Smooth muscle cell (in vitro differentiated cells): ENCODE results near the gene TGM3. TPM values are rescaled to one million over a fixed set of nuclear protein-coding genes. Genes with fewer than 3 reads are reported as not detected.
"Not testable (repeated sequence)": the region's sequence is repeated elsewhere in the genome, so short reads cannot be mapped to it uniquely, and the experiment has no call there.

ENCODE experiments used
- DNase-seq: peaks from one replicate; lab custom pipeline; 2025; ENCODE audit not compliant: unreplicated experiment; lab: John Stamatoyannopoulos, UW
- H2AFZ ChIP-seq: fragments of 200-600 bp; sonication (generic); 2 replicates; pipeline ENCODE4 v1.6.0; 2016; ENCODE audit warnings: antibody characterized with exemption, low read depth, mild to moderate bottlenecking
- H3F3A ChIP-seq: fragments of 200-600 bp; sonication (generic); 2 replicates; pipeline ENCODE4 v1.6.0; 2017; ENCODE audit warnings: antibody characterized with exemption, low read depth
- H3K27ac ChIP-seq: fragments of 200-600 bp; sonication (generic); 2 replicates; pipeline ENCODE4 v1.5.1; 2016; ENCODE audit warnings: low read depth, mild to moderate bottlenecking
- H3K27me3 ChIP-seq: fragments of 200-600 bp; sonication (generic); 2 replicates; pipeline ENCODE4 v1.6.1; 2016; ENCODE audit warnings: low read depth, mild to moderate bottlenecking
- H3K36me3 ChIP-seq: fragments of 200-600 bp; sonication (generic); 2 replicates; pipeline ENCODE4 v1.5.1; 2016; ENCODE audit warnings: low read depth
- H3K4me1 ChIP-seq: fragments of 200-600 bp; sonication (generic); 2 replicates; pipeline ENCODE4 v1.5.1; 2016; ENCODE audit warnings: low read depth
- H3K4me2 ChIP-seq: fragments of 200-600 bp; sonication (generic); 2 replicates; pipeline ENCODE4 v1.6.0; 2016; ENCODE audit warnings: mild to moderate bottlenecking
- H3K4me3 ChIP-seq: fragments of 200-600 bp; sonication (generic); 2 replicates; pipeline ENCODE4 v1.5.1; 2016; ENCODE audit warnings: mild to moderate bottlenecking
- H3K79me2 ChIP-seq: fragments of 200-600 bp; sonication (generic); 2 replicates; pipeline ENCODE4 v1.6.0; 2016; ENCODE audit warnings: low read depth, mild to moderate bottlenecking
- H3K9ac ChIP-seq: fragments of 200-600 bp; sonication (generic); 2 replicates; pipeline ENCODE4 v1.6.0; 2016; ENCODE audit warnings: low read depth
- H3K9me3 ChIP-seq: fragments of 200-600 bp; sonication (generic); replicated peaks from 2 replicates; pipeline ENCODE4 v1.5.1; 2016; ENCODE audit warnings: low read depth
- H4K20me1 ChIP-seq: fragments of 200-600 bp; sonication (generic); 2 replicates; pipeline ENCODE4 v1.6.0; 2016; ENCODE audit warnings: low read depth
- WGBS: methylation state at CpG from one replicate; pipeline ENCODE4 v1.1.7; 2016; ENCODE audit warnings: low lambda C conversion rate; 5-methylcytosine and 5-hydroxymethylcytosine counted together
- polyA plus RNA-seq: library from polyadenylated mRNA; unstranded; fragments of >200 nt; fragmentation: Nextera tagmentation; extraction: Ambion mirVana; gene quantifications from 2 replicates; pipeline ENCODE4 v1.2.1, GENCODE V29; 2016
- total RNA-seq: library from RNA; depleted of rRNA; stranded (reverse); fragments of >200 nt; gene quantifications from 2 replicates; pipeline ENCODE4 v1.2.3, GENCODE V29; 2014
- TF ChIP-seq, protein P1 (sequence below): fragments of 200-600 bp; sonication (generic); IDR thresholded peaks from 2 replicates; pipeline ENCODE4 v1.5.1; 2017; ENCODE audit warnings: borderline replicate concordance, mild to moderate bottlenecking, antibody characterized with exemption; ENCODE audit not compliant: insufficient read depth, poor library complexity, severe bottlenecking

Gene TGM3
- total and polyA plus RNA-seq, 2 experiments from 2014 or later: 0.43 to 0.54 TPM

DNA sequence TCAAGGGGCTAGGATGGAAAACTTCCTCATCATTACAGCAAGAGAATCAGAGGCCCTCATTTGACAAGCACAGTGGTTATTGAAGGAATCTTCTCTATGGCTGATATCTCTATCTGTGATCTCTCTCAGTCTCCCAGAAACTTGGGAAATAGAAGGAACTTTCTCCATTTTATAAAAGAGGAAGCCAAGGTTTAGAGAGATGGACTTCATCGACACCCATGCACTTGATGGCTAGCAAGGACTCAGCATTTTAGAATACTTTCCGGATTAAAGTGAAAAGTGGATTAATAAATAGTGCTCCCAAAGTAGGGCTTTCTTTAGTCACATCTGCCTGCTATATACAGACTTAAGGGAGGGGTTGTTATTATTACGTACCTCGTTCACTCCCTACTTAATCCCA is 34.2 kb upstream of the TGM3 start:
- no peak for DNase-seq
- WGBS: 97% methylated on average over 4 of the region's 4 CpGs
- no peaks in the 10 kb centered on the region for H3K79me2 ChIP-seq
- no peak overlapping the region for H2AFZ ChIP-seq
- H3K4me3 ChIP-seq: no peak overlapping the region
- H3K4me1 ChIP-seq: no peaks in the 10 kb centered on the region
- no peaks in the 10 kb centered on the region for H3K9me3 ChIP-seq
- H4K20me1 ChIP-seq: no peaks in the 10 kb centered on the region
- H3K27ac ChIP-seq: no peak overlapping the region
- no peak overlapping the region for H3K4me2 ChIP-seq
- no peaks in the 10 kb centered on the region for H3K27me3 ChIP-seq
- H3K9ac ChIP-seq: no peak overlapping the region
- no peaks in the 10 kb centered on the region for H3K36me3 ChIP-seq
- TF ChIP-seq, protein P1, sequence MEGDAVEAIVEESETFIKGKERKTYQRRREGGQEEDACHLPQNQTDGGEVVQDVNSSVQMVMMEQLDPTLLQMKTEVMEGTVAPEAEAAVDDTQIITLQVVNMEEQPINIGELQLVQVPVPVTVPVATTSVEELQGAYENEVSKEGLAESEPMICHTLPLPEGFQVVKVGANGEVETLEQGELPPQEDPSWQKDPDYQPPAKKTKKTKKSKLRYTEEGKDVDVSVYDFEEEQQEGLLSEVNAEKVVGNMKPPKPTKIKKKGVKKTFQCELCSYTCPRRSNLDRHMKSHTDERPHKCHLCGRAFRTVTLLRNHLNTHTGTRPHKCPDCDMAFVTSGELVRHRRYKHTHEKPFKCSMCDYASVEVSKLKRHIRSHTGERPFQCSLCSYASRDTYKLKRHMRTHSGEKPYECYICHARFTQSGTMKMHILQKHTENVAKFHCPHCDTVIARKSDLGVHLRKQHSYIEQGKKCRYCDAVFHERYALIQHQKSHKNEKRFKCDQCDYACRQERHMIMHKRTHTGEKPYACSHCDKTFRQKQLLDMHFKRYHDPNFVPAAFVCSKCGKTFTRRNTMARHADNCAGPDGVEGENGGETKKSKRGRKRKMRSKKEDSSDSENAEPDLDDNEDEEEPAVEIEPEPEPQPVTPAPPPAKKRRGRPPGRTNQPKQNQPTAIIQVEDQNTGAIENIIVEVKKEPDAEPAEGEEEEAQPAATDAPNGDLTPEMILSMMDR: no peak
- H3F3A ChIP-seq: no peaks in the 10 kb centered on the region

DNA sequence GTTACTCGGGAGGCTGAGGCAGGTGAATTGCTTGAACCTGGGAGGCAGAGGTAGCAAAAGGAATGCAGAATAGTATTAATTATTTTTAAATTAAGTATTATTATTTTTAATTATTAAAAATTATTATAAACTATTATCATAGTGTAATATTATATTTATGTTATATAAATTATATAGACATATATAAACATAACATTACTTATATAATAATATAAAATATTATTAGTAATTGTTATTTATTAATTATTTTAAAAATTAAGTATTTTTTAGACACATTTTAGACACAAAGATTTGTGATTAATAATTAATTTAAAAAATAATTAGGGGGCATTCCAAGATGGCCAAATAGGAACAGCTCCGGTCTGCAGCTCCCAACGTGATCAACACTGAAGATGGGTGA is 31.7 kb upstream of the TGM3 start:
- no peak for DNase-seq
- H3K36me3 ChIP-seq: no peaks in the 10 kb centered on the region
- H3K4me1 ChIP-seq: no peaks in the 10 kb centered on the region
- TF ChIP-seq, protein P1: no peak
- no peak overlapping the region for H3K4me3 ChIP-seq
- H4K20me1 ChIP-seq: no peaks in the 10 kb centered on the region
- H3K9me3 ChIP-seq: no peaks in the 10 kb centered on the region
- H3K79me2 ChIP-seq: no peaks in the 10 kb centered on the region
- no peaks in the 10 kb centered on the region for H3F3A ChIP-seq
- no peak overlapping the region for H3K4me2 ChIP-seq
- WGBS: 94% methylated on average over 3 of the region's 3 CpGs
- no peak overlapping the region for H3K9ac ChIP-seq
- no peak overlapping the region for H2AFZ ChIP-seq
- H3K27me3 ChIP-seq: no peaks in the 10 kb centered on the region
- H3K27ac ChIP-seq: no peak overlapping the region

DNA sequence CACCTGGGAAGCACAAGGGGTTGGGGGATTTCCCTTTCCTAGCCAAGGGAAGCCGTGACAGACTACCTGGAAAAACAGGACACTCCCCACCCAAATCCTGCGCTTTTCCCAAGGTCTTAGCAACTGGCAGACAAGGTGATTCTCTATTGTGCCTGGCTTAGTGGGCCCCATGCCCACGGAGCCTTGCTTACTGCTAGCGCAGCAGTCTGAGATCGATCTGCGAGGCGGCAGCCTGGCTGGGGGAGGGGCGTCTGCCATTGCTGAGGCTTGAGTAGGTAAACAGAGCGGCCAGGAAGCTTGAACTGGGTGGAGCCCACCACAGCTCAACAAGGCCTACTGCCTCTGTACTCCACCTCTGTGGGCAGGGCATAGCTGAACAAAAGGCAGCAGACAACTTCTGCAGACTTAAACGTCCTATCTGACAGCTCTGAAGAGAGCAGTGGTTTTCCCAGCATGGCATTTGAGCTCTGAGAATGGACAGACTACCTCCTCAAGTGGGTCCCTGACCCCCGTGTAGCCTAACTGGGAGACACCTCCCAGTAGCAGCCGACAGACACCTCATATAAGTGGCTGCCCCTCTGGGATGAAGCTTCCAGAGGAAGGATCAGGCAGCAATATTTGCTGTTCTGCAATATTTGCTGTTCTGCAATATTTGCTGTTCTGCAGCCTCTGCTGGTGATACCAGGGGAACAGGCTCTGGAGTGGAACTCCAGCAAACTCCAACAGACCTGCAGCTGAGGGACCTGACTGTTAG is 31.0 kb upstream of the TGM3 start:
- H2AFZ ChIP-seq: not testable (repeated sequence)

GRCh38 chr20:2273634-2274302 is 22.0 kb upstream of the TGM3 start:
- Histone ChIP-seq H3K9ac (no peak overlapping the region), H3K79me2 (no peaks in the 10 kb centered on the region), H2AFZ (no peak overlapping the region), H3K4me1 (no peaks in the 10 kb centered on the region), H4K20me1 (no peaks in the 10 kb centered on the region), H3K4me2 (no peak overlapping the region), H3K9me3 (no peaks in the 10 kb centered on the region), H3K36me3 (no peaks in the 10 kb centered on the region), H3K27ac (no peak overlapping the region), H3K27me3 (no peaks in the 10 kb centered on the region), H3F3A (no peaks in the 10 kb centered on the region), H3K4me3 (no peak overlapping the region)
- TF ChIP-seq, protein P1: no peak
- DNase-seq: no peak
- 75% methylated on average over 7 of the region's 7 CpGs for WGBS

More for the DNA sequence above, 31.0 kb upstream of the TGM3 start:
- not testable (repeated sequence) for H3K4me3 ChIP-seq, H3F3A ChIP-seq, H4K20me1 ChIP-seq, H3K9ac ChIP-seq, H3K27ac ChIP-seq, H3K9me3 ChIP-seq, H3K4me1 ChIP-seq, H3K79me2 ChIP-seq, H3K27me3 ChIP-seq, DNase-seq, H3K36me3 ChIP-seq
- WGBS: 62% methylated on average over 12 of the region's 12 CpGs
- peak overlapping the region; percentile 54 for H3K4me2 ChIP-seq
